ENCODE results near the gene EDEM3.
A peak's percentile ranks its signal among the peaks of the same experiment; 100 is the strongest.

EDEM3 gene

DNA sequence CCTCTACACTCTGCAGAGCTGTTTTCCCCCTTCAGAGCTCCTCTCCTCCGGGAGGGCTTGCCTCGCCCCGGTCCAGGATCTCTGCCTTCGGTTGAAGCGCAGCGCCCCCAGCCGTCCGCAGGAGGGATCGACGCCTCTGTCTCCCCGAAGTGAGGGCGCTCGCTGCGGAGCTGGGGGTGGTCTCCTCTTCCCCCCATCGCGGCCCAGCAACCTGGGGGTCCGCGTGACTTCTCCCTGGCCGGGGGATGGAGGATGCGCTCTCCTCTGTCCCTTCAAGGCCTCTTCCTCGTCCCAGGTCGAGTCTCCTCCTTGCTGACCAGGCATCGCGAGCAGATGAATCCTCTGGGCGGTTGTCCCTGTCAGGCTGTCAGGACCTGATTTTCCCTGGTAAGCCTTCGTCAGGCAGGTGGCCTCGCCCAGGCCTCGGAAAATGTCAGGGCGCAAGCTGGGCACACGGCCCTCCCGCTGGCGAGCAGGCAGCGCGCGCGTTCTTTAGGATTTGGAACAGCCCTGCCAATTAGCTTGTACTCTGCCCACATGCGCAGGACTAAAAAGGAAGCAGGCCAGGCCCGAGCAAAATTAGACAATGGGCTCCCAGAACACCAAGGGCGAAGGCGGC lies 90.5 kb downstream of the EDEM3 start:
- DNase-seq = peak; percentile 82

DNA sequence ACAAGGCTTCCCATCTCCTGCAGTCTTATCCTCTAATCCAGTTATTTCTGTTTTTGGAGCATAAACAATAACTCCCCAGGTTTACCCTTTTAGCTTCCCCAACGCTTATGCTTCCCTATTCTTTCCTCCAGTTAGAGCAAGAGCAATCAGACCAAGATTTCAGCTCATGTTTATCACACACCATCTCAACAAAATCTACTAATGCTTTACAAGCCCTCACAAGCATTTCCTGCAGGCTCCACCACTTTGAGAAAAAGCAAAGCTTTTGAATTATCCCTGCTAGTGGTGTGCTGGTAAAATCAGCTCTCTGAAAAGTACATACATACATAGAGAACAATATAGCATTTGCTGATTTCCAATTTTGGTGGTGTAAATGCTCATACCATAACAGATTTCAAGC lies 92.9 kb downstream of the EDEM3 start:
- DNase-seq = no peak

GRCh38 chr1:184660462-184661191 lies 94.0 kb downstream of the EDEM3 start:
- DNase-seq = no peak

- no peak for DNase-seq
Observed at GRCh38 chr1:184658055-184658454, 96.6 kb downstream of the EDEM3 start.

DNA sequence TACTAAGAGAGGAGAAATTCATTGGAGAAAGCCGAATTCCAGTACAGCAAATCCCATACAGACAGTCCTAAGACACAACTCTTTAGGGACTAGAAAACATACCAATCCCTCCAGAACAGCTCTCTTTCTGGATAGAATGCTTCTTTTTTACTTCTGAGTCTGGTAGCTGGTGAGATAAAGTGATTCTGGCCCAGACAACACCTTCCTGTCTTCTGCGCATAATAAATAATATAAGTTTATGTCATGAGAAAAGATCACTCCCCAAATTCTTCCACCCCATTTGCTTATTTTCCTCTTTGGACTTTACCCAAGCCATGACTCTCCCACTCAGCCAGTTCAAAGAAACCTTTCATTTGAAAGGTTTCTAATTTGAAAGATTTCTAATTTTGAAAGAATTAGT lies 98.4 kb downstream of the EDEM3 start:
- DNase-seq = no peak

- no peak for DNase-seq
Observed at GRCh38 chr1:184655185-184655584, 99.5 kb downstream of the EDEM3 start.

DNA sequence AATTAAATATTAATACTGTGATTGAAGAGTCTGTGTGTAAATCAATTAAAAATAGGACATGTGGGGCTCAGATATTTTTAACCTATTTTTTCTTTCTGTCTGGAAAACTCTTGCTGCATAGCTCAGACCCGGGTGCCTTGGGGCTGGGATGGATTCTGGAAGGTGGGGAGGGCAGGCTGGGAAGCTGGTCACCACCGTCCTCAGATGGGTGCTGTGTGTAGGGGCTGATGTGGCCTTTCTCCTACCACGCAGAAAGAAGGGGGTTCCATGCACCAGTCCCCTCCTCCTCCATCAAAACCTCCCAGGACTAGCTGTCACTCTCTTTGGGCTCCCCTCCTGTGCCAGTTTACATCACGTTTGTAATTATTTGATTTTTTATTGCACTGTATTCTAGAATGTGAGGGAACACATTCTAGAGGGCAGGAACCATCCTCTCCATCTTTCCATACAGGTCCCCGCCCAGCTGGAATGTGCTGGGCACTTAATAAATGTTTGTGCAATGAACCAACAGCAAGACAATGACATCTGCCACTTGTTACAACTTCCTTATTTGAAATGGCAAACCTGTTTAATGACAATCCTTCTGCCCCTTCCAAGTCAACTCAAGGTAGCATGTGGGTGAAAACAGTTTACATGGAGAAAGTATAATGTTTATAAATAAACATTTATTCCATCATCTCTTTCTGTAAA lies 104.3 kb downstream of the EDEM3 start:
- no peak for DNase-seq

GRCh38 chr1:184649451-184649888 lies 105.2 kb downstream of the EDEM3 start:
- DNase-seq = no peak

DNA sequence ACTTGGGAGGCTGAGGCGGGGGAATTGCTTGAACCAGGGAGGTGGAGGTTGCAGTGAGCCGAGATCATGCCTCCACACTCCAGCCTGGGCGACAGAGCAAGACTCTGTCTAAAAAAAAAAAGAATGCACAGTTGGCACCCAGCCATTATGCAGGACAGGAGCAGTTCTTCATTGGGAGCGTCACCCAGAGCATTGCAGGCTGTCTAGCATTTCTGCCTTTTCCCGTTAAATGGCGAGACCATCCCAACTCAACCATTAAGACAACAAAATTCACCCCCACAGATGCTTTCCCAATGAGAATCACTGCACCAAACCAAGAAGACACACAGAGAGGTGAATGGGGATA lies 105.8 kb downstream of the EDEM3 start:
- DNase-seq = no peak

DNA sequence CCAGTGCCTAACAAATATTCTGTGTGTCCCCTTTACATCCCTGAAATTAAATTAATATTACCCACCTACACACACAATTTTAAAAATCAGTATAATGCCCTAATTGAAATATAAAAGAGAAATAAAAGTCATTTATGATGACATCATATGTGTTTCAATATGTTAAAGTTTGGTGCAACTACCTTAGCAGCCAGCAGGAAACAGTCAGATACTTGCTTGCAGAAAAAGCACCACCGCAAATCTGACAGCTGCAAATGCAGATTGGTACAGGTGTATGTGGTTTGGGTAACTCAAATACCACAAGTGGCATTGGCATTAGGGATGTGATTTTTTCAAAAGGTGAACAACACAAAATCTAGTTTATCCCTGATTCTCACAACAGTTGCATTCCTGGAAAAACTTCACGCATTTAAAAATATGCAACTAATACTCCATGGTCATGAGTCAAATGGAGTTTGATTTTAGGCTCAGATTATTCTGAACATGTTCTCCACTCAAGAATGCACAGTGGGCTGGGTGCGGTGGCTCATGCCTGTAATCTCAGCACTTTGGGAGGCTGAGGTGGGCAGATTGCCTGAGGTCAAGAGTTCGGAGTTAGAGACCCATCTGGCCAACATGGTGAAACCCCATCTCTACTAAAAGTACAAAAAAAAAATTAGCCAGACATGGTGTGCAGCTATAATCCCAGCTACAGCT lies 106.3 kb downstream of the EDEM3 start:
- no peak for DNase-seq

GRCh38 chr1:184647471-184647870 lies 107.2 kb downstream of the EDEM3 start:
- DNase-seq = no peak

DNA sequence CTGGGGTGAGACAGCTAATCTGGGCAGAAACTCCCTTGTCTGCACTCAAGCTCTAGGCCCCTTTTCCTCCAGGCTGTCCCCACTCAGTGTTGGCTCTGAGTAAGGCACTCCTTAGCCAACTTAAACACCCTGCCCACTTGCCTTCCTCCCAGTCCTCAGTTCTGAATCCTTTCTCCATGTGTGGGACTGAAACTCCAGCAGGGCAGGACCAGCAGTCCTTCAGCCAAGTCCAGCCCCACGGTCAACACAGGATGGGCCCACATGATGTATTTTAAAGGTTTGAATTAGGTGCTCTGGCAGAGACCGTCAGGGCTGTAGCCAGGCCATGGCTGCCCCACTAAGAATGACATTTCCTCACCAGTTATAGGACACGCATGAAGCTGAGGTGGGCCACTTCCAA lies 107.8 kb downstream of the EDEM3 start:
- DNase-seq = no peak

DNA sequence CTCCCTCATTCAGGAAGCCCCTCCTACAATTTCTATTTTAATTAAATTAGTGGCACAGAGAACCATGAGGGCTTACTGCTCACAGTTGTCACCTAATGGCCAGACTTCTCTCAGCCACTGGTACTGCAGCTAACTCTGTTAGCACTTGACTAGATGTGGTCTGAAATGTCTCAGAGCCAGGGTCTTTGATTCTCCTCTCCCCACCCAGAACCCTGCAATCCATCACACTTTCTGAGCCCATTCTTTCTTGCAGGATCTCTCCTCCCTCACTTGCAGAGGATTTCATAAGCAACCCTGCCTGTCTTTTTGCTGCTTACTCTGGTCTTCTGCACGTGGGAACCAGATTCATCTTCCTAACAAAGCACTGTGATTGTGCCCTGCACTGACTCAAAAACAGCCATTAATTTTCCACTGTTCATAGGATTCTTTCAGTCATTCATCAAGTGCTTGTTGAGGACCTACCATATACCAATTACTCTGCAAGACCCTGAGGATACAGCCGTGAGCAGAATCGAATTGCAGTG lies 108.4 kb downstream of the EDEM3 start:
- no peak for DNase-seq

GRCh38 chr1:184644771-184645170 lies 109.9 kb downstream of the EDEM3 start:
- DNase-seq = no peak

DNA sequence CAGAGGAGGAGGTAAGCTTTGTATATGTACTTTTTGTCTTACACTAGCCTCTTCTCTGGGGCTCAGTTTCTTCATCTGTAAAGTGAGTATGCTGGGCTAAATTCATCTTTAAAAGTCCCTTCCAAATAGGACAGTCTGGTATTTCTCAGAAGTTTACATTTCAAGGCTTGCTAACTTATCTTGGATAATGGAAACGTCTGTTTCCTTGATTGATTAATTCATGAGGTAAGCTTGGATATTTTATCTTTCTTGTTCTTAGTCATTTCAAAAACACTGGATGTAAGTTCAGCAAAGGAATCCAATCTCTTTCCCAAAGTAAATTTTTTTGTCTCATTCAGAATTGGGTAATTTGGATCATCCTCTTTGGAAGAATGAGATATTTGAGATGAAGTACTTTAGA lies 111.0 kb downstream of the EDEM3 start:
- DNase-seq = no peak

DNA sequence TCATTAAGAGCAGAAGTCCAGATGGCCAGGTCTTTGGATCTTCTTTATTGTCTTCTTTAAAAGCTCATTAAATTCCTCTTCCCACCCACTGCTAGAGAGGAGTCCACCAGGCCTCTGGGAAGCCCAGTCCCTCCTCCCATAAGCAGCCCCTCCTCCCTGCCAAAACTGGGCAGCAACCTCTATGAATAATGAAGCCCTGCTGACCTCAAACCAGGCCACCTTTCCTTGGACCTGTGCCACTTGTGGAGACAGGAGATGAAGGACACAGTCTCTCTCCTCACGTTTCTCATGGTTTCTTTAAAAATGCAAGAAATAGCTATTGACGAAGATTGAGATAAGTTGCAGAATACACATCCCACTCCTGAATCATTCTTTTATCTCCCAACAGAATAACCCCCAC lies 112.8 kb downstream of the EDEM3 start:
- DNase-seq = no peak

DNA sequence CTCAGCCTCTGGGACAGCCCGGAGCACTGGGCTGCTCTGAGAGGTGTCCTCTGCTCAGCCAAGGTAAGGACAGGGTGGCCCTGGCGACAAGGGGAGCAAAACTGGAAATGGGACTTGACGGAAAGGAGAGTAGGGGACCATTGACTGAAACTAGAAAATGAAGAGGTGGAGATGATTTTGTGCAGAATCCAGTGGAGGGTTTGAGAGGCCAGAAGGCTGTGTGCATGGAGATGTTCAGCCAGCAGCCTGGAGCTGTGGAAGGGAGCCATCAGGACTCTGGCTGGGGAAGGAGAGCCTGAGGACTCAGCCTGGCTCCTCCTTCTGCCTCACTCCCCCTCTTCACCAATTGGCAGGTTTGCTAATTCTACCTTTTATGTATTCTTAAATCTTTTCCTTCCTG lies 114.2 kb downstream of the EDEM3 start:
- DNase-seq = no peak
